Measurements from ENCODE around the gene DMXL2.

DMXL2 gene

DNA sequence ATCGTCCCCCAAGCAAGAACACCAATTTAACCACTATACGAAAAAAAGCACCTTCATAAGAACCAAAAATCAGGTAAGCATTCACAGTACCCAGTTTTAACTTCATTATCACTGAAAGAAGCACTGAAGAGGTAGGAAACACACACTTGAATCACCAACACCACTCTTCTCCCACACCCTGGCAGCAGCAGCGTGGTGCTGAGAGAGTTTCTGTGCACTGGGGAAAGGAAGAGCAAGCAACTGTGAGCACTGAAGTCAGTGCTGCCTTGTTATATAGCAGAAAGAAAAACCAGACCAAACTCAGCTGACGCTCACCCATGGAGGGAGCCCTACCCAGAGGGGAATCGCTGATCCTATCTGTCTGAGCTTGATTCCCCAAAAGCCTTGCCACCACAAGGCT is 98.2 kb downstream of the DMXL2 start:
- no peaks in the 10 kb centered on the region for H3K9me3 ChIP-seq (ENCODE audit: insufficient read depth, low read depth, low read length)
- no peak overlapping the region for H3K9ac ChIP-seq (ENCODE audit: low read depth, low read length)
- 89% methylated on average over 5 of the region's 5 CpGs for WGBS
- H3K36me3 ChIP-seq (ENCODE audit: insufficient read depth, low read length): no peaks in the 10 kb centered on the region; the same call in 1 of the 2 replicates
- no peak overlapping the region for H3K27ac ChIP-seq (ENCODE audit: low read depth, low read length)
- H3K27me3 ChIP-seq (ENCODE audit: insufficient read depth, low read length): no peaks in the 10 kb centered on the region
- no peak overlapping the region for H3K4me3 ChIP-seq (ENCODE audit: low read length)
- H3K4me1 ChIP-seq (ENCODE audit: insufficient read depth, low read length): no peaks in the 10 kb centered on the region

DNA sequence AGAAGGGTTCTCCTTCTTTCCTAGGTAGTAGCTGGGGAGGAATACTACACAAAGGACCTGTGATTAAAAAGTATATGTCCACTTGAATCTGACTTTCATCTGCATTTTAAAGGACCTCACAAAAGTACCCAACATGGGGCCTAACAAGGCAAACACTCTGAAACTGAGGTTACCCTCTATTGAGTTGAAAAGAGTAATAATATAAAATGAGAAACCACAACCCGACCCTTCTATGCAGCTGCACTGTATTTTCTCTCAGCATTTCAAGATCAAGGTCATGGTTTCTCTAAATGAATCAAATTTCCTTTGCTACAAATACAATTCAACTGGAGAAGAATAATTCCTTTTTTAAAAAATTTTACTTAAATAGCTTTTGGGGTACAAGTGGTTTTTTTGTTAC is 106.3 kb downstream of the DMXL2 start:
- H3K27me3 ChIP-seq (ENCODE audit: insufficient read depth, low read length): no peaks in the 10 kb centered on the region
- H3K9ac ChIP-seq (ENCODE audit: low read depth, low read length): no peak overlapping the region
- WGBS: 100% methylated on average over 1 of the region's 1 CpG
- H3K9me3 ChIP-seq (ENCODE audit: insufficient read depth, low read depth, low read length): no peaks in the 10 kb centered on the region
- no peak overlapping the region for H3K4me3 ChIP-seq (ENCODE audit: low read length)
- no peaks in the 10 kb centered on the region for H3K4me1 ChIP-seq (ENCODE audit: insufficient read depth, low read length)
- H3K36me3 ChIP-seq (ENCODE audit: insufficient read depth, low read length): peaks cover 3% of the 10 kb centered on the region; the same call in 1 of the 2 replicates
- no peak overlapping the region for H3K27ac ChIP-seq (ENCODE audit: low read depth, low read length)

DNA sequence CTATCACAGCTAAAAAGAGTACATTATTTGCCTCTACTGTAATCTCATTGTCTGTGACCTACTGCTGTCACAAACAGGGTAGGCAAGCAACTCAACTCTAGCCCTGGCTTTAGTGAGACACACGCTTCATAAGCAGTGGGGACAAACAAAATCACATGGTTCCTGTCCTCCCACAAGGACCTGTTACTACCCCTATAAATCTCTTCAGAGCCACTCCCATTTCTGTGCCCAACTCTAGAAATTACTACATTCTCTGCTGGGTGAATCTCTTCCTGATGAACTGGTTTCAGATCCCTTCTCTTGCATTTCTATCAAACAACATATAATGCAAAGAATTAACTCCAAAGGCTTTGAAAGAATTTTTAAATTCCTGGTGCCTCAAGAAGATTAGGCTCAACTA is 117.3 kb downstream of the DMXL2 start:
- H3K27ac ChIP-seq (ENCODE audit: low read depth, low read length): no peak overlapping the region
- H3K27me3 ChIP-seq (ENCODE audit: insufficient read depth, low read length): no peaks in the 10 kb centered on the region
- H3K9me3 ChIP-seq (ENCODE audit: insufficient read depth, low read depth, low read length): no peaks in the 10 kb centered on the region
- no peaks in the 10 kb centered on the region for H3K36me3 ChIP-seq (ENCODE audit: insufficient read depth, low read length)
- H3K4me3 ChIP-seq (ENCODE audit: low read length): no peak overlapping the region
- H3K4me1 ChIP-seq (ENCODE audit: insufficient read depth, low read length): no peaks in the 10 kb centered on the region
- 95% methylated on average over 1 of the region's 1 CpG for WGBS
- no peak overlapping the region for H3K9ac ChIP-seq (ENCODE audit: low read depth, low read length)

DNA sequence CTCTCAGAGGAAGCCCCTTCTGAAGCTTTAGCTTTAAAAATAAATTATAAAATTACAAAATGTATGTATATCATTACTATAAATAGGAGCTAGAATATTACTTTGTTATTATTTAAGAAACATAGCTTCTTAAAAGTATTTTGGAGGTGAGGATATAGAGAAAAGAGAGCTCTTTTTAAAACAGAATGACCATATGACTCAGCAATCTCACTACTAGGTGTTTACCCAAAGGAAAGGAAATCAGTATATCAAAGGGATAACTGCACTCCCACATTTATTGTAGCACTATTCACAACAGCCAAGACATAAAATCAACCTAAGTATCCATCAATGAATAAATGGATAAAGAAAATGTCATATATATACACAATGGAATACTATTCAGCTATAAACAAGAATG is 119.6 kb downstream of the DMXL2 start:
- H3K9me3 ChIP-seq (ENCODE audit: insufficient read depth, low read depth, low read length): no peaks in the 10 kb centered on the region
- no peaks in the 10 kb centered on the region for H3K36me3 ChIP-seq (ENCODE audit: insufficient read depth, low read length)
- no peak overlapping the region for H3K4me3 ChIP-seq (ENCODE audit: low read length)
- H3K27me3 ChIP-seq (ENCODE audit: insufficient read depth, low read length): no peaks in the 10 kb centered on the region
- no peaks in the 10 kb centered on the region for H3K4me1 ChIP-seq (ENCODE audit: insufficient read depth, low read length)
- no peak overlapping the region for H3K9ac ChIP-seq (ENCODE audit: low read depth, low read length)
- no peak overlapping the region for H3K27ac ChIP-seq (ENCODE audit: low read depth, low read length)

DNA sequence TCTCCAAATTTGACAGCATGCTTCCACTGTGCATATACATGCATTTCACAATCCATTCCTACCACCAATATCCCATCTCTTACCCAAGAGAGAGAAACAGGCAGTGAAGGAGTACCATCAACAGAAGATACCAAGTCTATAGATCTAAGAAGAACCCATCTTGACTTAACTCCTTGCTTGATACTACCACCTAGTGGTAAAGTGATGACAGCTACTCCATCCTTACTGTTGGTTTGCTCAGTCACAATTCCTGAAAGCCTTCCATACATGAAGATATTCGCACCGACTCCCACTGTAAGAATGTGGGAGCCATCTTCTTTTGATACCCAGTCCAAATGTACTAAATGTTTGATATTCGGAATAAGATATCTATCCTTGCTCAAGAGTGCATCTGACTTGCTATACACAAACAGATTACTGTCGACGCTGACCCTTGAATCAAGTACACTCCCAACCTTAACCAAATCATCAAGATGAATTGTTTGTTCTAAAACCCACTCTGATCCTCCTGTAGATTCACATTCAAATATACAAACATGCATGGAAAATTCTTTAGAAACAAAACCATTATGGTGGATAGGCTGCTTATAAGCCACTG is 123.1 kb downstream of the DMXL2 start:
- Histone ChIP-seq H3K27ac (ENCODE audit: low read depth, low read length) (no peak overlapping the region), H3K27me3 (ENCODE audit: insufficient read depth, low read length) (no peaks in the 10 kb centered on the region), H3K9me3 (ENCODE audit: insufficient read depth, low read depth, low read length) (no peaks in the 10 kb centered on the region), H3K4me1 (ENCODE audit: insufficient read depth, low read length) (no peaks in the 10 kb centered on the region), H3K9ac (ENCODE audit: low read depth, low read length) (no peak overlapping the region), H3K4me3 (ENCODE audit: low read length) (no peak overlapping the region), H3K36me3 (ENCODE audit: insufficient read depth, low read length) (no peaks in the 10 kb centered on the region)
- 75% methylated on average over 5 of the region's 5 CpGs for WGBS

DNA sequence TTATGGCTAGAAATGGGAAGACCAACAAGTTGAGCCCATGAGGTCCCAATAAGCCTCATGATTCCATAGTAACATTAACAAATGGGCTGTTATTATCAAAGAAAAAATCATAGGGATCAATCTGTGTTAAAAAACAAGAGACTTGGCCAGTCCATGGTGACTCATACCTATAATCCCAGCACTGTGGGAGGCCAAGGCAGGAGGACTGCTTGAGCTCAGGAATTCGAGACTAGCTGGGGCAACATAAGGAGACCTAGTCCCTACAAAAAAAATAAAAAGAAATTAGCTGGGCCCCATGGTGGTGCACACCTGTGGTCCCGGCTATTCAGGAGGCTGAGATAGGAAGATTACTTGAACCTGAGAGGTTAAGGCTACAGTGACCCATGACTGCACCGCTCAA is 124.8 kb downstream of the DMXL2 start:
- Histone ChIP-seq H3K36me3 (ENCODE audit: insufficient read depth, low read length) (no peaks in the 10 kb centered on the region), H3K9me3 (ENCODE audit: insufficient read depth, low read depth, low read length) (no peaks in the 10 kb centered on the region), H3K4me1 (ENCODE audit: insufficient read depth, low read length) (no peaks in the 10 kb centered on the region), H3K27me3 (ENCODE audit: insufficient read depth, low read length) (no peaks in the 10 kb centered on the region), H3K27ac (ENCODE audit: low read depth, low read length) (no peak overlapping the region), H3K9ac (ENCODE audit: low read depth, low read length) (no peak overlapping the region), H3K4me3 (ENCODE audit: low read length) (no peak overlapping the region)
- WGBS: 94% methylated on average over 3 of the region's 3 CpGs

DNA sequence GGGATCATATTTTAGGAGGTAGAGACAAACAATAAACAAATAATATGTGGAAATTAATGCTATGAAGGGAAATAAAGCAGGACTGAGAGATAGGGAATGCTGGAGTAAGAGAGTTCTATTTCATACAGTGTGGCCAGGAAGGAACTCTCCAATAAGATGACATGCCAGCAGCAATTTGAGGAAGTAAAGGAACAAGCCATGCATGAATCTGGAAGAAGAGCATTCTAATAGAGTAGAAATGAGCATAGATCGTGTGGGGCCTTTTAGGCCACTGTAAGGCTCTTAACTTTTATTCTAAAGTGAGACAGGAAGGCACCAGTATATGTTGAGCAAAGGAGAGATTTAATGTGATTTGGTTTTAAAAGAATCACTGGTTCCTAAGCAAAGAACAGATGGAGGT is 126.3 kb downstream of the DMXL2 start:
- no peaks in the 10 kb centered on the region for H3K36me3 ChIP-seq (ENCODE audit: insufficient read depth, low read length)
- H3K9ac ChIP-seq (ENCODE audit: low read depth, low read length): no peak overlapping the region
- H3K4me3 ChIP-seq (ENCODE audit: low read length): no peak overlapping the region
- WGBS: 93% methylated on average over 1 of the region's 1 CpG
- H3K27me3 ChIP-seq (ENCODE audit: insufficient read depth, low read length): no peaks in the 10 kb centered on the region
- H3K9me3 ChIP-seq (ENCODE audit: insufficient read depth, low read depth, low read length): no peaks in the 10 kb centered on the region
- H3K27ac ChIP-seq (ENCODE audit: low read depth, low read length): no peak overlapping the region
- H3K4me1 ChIP-seq (ENCODE audit: insufficient read depth, low read length): no peaks in the 10 kb centered on the region

DNA sequence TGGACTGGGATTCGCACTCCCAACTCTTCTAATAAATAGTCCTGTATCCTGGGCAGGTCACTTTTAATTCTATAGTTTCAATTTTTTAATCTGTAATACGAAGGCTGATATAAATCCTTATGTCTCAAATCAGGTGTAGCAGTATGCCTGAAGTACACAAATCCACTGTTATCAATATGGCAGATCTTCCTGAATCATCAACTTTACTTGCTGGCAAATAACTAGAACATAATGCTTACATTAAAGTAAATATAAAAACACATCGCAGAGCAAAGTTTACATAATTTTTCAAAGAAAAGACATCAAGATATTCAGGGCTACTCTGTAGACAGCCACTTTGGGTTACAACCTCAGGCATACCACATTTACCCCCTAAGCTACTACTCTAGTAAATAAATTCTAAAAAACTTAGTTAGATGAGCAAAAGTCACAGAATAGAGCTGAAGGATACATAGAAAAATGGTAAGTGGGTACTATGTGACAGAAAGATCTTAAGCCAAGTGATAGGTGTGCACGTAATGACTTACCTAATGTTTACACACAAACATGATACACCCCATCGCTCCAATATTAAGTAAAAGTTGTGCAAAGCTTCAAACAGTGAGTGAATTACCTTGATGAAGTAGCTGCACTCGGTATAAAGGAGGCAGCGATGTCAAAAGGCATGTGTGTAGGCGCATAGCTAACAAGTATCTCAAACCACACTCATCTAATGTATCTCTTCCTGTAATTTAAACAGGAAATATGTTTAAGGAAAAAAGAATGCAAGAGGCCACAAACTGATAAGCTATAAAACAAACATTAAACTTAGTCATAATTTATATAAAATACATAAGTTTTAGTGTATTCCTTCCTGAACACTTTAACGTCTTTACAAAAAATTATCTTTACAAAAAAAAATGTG is 127.9 kb downstream of the DMXL2 start:
- H3K4me3 ChIP-seq (ENCODE audit: low read length): no peak overlapping the region
- no peaks in the 10 kb centered on the region for H3K4me1 ChIP-seq (ENCODE audit: insufficient read depth, low read length)
- no peaks in the 10 kb centered on the region for H3K9me3 ChIP-seq (ENCODE audit: insufficient read depth, low read depth, low read length)
- no peaks in the 10 kb centered on the region for H3K36me3 ChIP-seq (ENCODE audit: insufficient read depth, low read length)
- WGBS: 94% methylated on average over 7 of the region's 9 CpGs
- no peaks in the 10 kb centered on the region for H3K27me3 ChIP-seq (ENCODE audit: insufficient read depth, low read length)
- H3K9ac ChIP-seq (ENCODE audit: low read depth, low read length): no peak overlapping the region
- H3K27ac ChIP-seq (ENCODE audit: low read depth, low read length): no peak overlapping the region

DNA sequence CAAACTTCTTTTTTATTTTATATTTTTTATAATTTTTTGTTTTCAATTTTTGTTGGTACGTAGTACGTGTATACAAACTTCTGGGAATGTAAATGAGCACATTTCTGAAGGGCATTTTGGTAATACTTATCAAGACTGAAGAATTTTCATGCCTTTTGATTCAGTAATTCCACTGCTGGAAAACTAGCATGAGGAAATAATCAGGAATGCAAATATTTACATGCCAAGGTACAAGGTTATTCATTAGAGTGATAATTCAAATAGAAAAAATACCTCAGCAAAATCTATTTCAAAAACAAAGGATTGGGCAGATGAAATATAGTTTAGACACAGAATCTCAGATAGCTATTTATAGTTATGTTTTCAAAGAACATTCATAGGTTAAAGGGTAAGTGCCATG is 128.7 kb downstream of the DMXL2 start:
- no peaks in the 10 kb centered on the region for H3K9me3 ChIP-seq (ENCODE audit: insufficient read depth, low read depth, low read length)
- H3K36me3 ChIP-seq (ENCODE audit: insufficient read depth, low read length): no peaks in the 10 kb centered on the region
- no peaks in the 10 kb centered on the region for H3K4me1 ChIP-seq (ENCODE audit: insufficient read depth, low read length)
- no peak overlapping the region for H3K9ac ChIP-seq (ENCODE audit: low read depth, low read length)
- H3K4me3 ChIP-seq (ENCODE audit: low read length): no peak overlapping the region
- no peaks in the 10 kb centered on the region for H3K27me3 ChIP-seq (ENCODE audit: insufficient read depth, low read length)
- H3K27ac ChIP-seq (ENCODE audit: low read depth, low read length): no peak overlapping the region
- WGBS: 98% methylated on average over 2 of the region's 2 CpGs

DNA sequence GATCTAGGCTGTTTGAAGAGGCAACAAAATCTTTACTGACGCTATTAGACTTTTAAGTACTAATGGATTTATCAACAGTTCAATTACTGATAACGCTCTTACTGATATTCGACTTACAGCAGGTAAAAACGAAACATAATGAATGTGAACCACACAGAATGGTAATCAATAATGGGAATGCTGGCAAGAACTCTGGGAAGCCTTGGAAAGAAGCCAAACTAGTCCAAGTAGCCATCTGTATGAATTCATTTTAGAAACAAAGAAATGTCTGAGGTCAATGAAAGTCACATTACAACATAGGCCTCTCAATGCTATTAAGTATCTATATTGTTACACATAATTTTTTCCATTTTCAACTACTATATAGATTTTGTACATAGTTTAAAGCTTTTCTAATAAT is 130.0 kb downstream of the DMXL2 start:
- WGBS: 88% methylated on average over 4 of the region's 4 CpGs
- no peak overlapping the region for H3K27ac ChIP-seq (ENCODE audit: low read depth, low read length)
- H3K4me1 ChIP-seq (ENCODE audit: insufficient read depth, low read length): no peaks in the 10 kb centered on the region
- no peak overlapping the region for H3K9ac ChIP-seq (ENCODE audit: low read depth, low read length)
- peaks cover 7% of the 10 kb centered on the region; the same call in 1 of the 2 replicates for H3K36me3 ChIP-seq (ENCODE audit: insufficient read depth, low read length)
- no peaks in the 10 kb centered on the region for H3K27me3 ChIP-seq (ENCODE audit: insufficient read depth, low read length)
- no peaks in the 10 kb centered on the region for H3K9me3 ChIP-seq (ENCODE audit: insufficient read depth, low read depth, low read length)
- no peak overlapping the region for H3K4me3 ChIP-seq (ENCODE audit: low read length)

DNA sequence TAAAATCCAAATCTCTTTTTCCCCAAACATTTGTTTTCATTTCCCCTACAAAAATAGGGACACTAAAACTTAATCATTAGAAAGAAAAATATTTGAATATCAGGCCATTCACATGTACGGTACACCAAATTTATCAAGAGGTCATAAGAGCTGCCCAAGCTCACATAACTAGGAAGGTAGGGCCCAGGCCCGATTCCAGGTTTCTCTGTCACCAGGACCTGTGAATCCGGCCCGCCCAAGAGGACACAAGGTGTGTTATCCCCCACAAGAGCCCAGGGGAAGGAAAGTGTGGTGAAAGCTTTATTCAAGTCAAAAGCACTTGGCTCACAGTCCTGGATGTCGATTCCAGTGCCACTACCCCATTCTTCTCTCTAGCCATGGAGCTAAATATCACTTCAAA is 130.6 kb downstream of the DMXL2 start:
- 94% methylated on average over 5 of the region's 5 CpGs for WGBS

More for the DNA sequence above, 130.6 kb downstream of the DMXL2 start:
- no peak overlapping the region for H3K9ac ChIP-seq (ENCODE audit: low read depth, low read length)
- H3K27me3 ChIP-seq (ENCODE audit: insufficient read depth, low read length): no peaks in the 10 kb centered on the region
- H3K9me3 ChIP-seq (ENCODE audit: insufficient read depth, low read depth, low read length): no peaks in the 10 kb centered on the region
- H3K4me1 ChIP-seq (ENCODE audit: insufficient read depth, low read length): no peaks in the 10 kb centered on the region
- no peak overlapping the region for H3K4me3 ChIP-seq (ENCODE audit: low read length)
- peaks cover 10% of the 10 kb centered on the region; the same call in 1 of the 2 replicates for H3K36me3 ChIP-seq (ENCODE audit: insufficient read depth, low read length)
- H3K27ac ChIP-seq (ENCODE audit: low read depth, low read length): no peak overlapping the region

All from HUES64 (cell line).